PFSK-1 (cell line): ENCODE data around the gene ETS2.

Source experiments
- FOXP2 ChIP-seq: optimal IDR thresholded peaks from 2 replicates; pipeline ENCODE3; 2011; ENCODE audit warnings: borderline replicate concordance, control low read depth, inconsistent platforms; ENCODE audit not compliant: insufficient read depth; ENCODE audit errors: extremely low read length, extremely low read depth
- SIN3A ChIP-seq: IDR thresholded peaks from 2 replicates; pipeline ENCODE4 v1.6.1; 2012; ENCODE audit warnings: mild to moderate bottlenecking, low read length, moderate library complexity, borderline replicate concordance; ENCODE audit not compliant: insufficient read depth
- TF ChIP-seq, protein P1 (sequence below), 2 experiments: IDR thresholded peaks; 2 replicates each; pipeline versions ENCODE4 v1.6.1 to v1.8.0; 2011 to 2012; ENCODE audit warnings: low read depth in 2 of 2, low read length in 2 of 2, control low read depth in 1 of 2, inconsistent platforms in 1 of 2, mild to moderate bottlenecking in 1 of 2, moderate library complexity in 1 of 2; ENCODE audit not compliant: insufficient read depth in 1 of 2

DNA sequence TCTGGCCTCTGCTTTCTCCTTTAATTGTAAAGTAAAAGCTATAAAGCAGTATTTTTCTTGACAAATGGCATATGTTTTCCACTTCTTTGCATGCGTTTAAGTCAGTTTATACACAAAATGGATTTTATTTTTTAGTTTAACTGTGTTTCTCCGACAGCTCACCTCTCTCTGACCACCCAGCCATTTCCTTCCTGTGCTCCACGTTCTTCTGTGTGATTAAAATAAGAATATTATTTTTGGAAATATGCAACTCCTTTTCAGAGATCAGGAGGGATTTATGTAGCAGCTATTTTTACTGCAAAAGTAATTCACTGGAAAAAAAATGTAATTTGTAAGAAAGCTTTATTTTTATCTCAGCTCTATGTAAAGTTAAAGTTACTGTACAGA is 18.0 kb downstream of the ETS2 start:
- TF ChIP-seq FOXP2, result no peak
- TF ChIP-seq, protein P1, sequence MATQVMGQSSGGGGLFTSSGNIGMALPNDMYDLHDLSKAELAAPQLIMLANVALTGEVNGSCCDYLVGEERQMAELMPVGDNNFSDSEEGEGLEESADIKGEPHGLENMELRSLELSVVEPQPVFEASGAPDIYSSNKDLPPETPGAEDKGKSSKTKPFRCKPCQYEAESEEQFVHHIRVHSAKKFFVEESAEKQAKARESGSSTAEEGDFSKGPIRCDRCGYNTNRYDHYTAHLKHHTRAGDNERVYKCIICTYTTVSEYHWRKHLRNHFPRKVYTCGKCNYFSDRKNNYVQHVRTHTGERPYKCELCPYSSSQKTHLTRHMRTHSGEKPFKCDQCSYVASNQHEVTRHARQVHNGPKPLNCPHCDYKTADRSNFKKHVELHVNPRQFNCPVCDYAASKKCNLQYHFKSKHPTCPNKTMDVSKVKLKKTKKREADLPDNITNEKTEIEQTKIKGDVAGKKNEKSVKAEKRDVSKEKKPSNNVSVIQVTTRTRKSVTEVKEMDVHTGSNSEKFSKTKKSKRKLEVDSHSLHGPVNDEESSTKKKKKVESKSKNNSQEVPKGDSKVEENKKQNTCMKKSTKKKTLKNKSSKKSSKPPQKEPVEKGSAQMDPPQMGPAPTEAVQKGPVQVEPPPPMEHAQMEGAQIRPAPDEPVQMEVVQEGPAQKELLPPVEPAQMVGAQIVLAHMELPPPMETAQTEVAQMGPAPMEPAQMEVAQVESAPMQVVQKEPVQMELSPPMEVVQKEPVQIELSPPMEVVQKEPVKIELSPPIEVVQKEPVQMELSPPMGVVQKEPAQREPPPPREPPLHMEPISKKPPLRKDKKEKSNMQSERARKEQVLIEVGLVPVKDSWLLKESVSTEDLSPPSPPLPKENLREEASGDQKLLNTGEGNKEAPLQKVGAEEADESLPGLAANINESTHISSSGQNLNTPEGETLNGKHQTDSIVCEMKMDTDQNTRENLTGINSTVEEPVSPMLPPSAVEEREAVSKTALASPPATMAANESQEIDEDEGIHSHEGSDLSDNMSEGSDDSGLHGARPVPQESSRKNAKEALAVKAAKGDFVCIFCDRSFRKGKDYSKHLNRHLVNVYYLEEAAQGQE (IDR thresholded peaks at IDR 0.05; ENCODE audit: insufficient read depth in 1 of 2, low read depth in 2 of 2, low read length in 2 of 2), result no peak
- TF ChIP-seq SIN3A, result no peak
